Neural cell (in vitro differentiated cells): ENCODE measurements around the gene ELOVL2. TPM values are rescaled to one million over a fixed set of nuclear protein-coding genes. Genes with fewer than 3 reads are reported as not detected.

Source experiments
- H2AFZ ChIP-seq: fragments of 200-600, 300-800 bp; sonication (generic), shearing (Covaris generic); 2 replicates; pipeline ENCODE4 v1.6.0; 2014; ENCODE audit warnings: low read depth, mild to moderate bottlenecking, antibody characterized with exemption, low read length, moderate library complexity
- H3F3A ChIP-seq: fragments of 200-600 bp; shearing (Covaris generic); 2 replicates; pipeline ENCODE4 v1.6.1; 2016; ENCODE audit warnings: mild to moderate bottlenecking, moderate library complexity, mixed read lengths, antibody characterized with exemption, low read length; ENCODE audit not compliant: insufficient read depth, poor library complexity, severe bottlenecking
- H3K27ac ChIP-seq: fragments of 200-600, 300-800 bp; sonication (generic), shearing (Covaris generic); 2 replicates; pipeline ENCODE4 v1.5.1; 2014; ENCODE audit warnings: mild to moderate bottlenecking, low read length, moderate library complexity
- H3K27me3 ChIP-seq: fragments of 300-800, 200-600 bp; sonication (generic), shearing (Covaris generic); 2 replicates; pipeline ENCODE4 v1.6.0; 2014; ENCODE audit warnings: mild to moderate bottlenecking, low read depth, low read length, moderate library complexity; ENCODE audit not compliant: insufficient read depth
- H3K36me3 ChIP-seq: fragments of 300-800, 200-600 bp; sonication (generic), shearing (Covaris generic); 2 replicates; pipeline ENCODE4 v1.5.1; 2014; ENCODE audit warnings: mild to moderate bottlenecking, antibody characterized with exemption, low read length, moderate library complexity; ENCODE audit not compliant: insufficient read depth
- H3K4me2 ChIP-seq: fragments of 300-800, 200-600 bp; sonication (generic), shearing (Covaris generic); 2 replicates; pipeline ENCODE4 v1.6.0; 2014; ENCODE audit warnings: mild to moderate bottlenecking, low read length
- H3K4me3 ChIP-seq: fragments of 300-800, 200-600 bp; sonication (generic), shearing (Covaris generic); 2 replicates; pipeline ENCODE4 v1.5.1; 2014; ENCODE audit warnings: mild to moderate bottlenecking, low read length, moderate library complexity
- H3K79me2 ChIP-seq: fragments of 200-600 bp; shearing (Covaris generic); replicated peaks from 2 replicates; pipeline ENCODE4 v1.6.0; 2014; ENCODE audit warnings: mild to moderate bottlenecking, low read length, moderate library complexity; ENCODE audit not compliant: insufficient read depth
- H3K9ac ChIP-seq: fragments of 300-800, 200-600 bp; sonication (generic), shearing (Covaris generic); 2 replicates; pipeline ENCODE4 v1.6.1; 2016; ENCODE audit warnings: mild to moderate bottlenecking, low read length, mixed read lengths
- H3K9me2 ChIP-seq: fragments of 200-600 bp; shearing (Covaris generic); 2 replicates; pipeline ENCODE4 v1.6.1; 2016; ENCODE audit warnings: mild to moderate bottlenecking, low read length, mixed read lengths; ENCODE audit not compliant: insufficient read depth
- H3K9me3 ChIP-seq: fragments of 200-600, 300-800 bp; sonication (generic), shearing (Covaris generic); 2 replicates; pipeline ENCODE4 v1.6.1; 2016; ENCODE audit warnings: mild to moderate bottlenecking, mixed run types, low read length, moderate library complexity, mixed read lengths
- H4K20me1 ChIP-seq: fragments of 200-600 bp; shearing (Covaris generic); 2 replicates; pipeline ENCODE4 v1.6.1; 2016; ENCODE audit warnings: mild to moderate bottlenecking, mixed run types; ENCODE audit not compliant: insufficient read depth
- CTCF ChIP-seq: fragments of 450-650 bp; IDR thresholded peaks from 2 replicates; pipeline ENCODE4 v1.5.1; 2014; ENCODE audit warnings: antibody characterized with exemption, mild to moderate bottlenecking, moderate library complexity; ENCODE audit not compliant: poor library complexity, severe bottlenecking
- EP300 ChIP-seq: fragments of 450-650 bp; conservative IDR thresholded peaks from 2 replicates; pipeline ENCODE4 v1.6.1; 2014; ENCODE audit warnings: antibody characterized with exemption, mild to moderate bottlenecking, moderate library complexity; ENCODE audit not compliant: poor library complexity, severe bottlenecking
- EZH2 ChIP-seq: fragments of 200-600, 300-800 bp; shearing (Covaris generic), sonication (generic); IDR thresholded peaks from 2 replicates; pipeline ENCODE4 v1.6.1; 2014; ENCODE audit warnings: antibody characterized with exemption, low read length, borderline replicate concordance, mild to moderate bottlenecking; ENCODE audit not compliant: insufficient read depth, poor library complexity, severe bottlenecking
- MXI1 ChIP-seq: fragments of 450-650 bp; conservative IDR thresholded peaks from 2 replicates; pipeline ENCODE4 v1.6.1; 2014; ENCODE audit warnings: antibody characterized with exemption, mild to moderate bottlenecking; ENCODE audit not compliant: poor library complexity, severe bottlenecking
- POLR2AphosphoS5 ChIP-seq: IDR thresholded peaks from 2 replicates; pipeline ENCODE4 v1.6.1; 2012
- RAD21 ChIP-seq: fragments of 450-650 bp; conservative IDR thresholded peaks from 2 replicates; pipeline ENCODE4 v1.6.1; 2014; ENCODE audit warnings: antibody characterized with exemption, mild to moderate bottlenecking, moderate library complexity
- SMC3 ChIP-seq: fragments of 450-650 bp; conservative IDR thresholded peaks from 2 replicates; pipeline ENCODE4 v1.6.1; 2014; ENCODE audit warnings: antibody characterized with exemption, mild to moderate bottlenecking, moderate library complexity; ENCODE audit not compliant: poor library complexity
- TAF1 ChIP-seq: IDR thresholded peaks from 2 replicates; pipeline ENCODE4 v1.6.1; 2012; ENCODE audit warnings: low read depth
- polyA plus RNA-seq: library from polyadenylated mRNA; depleted of rRNA; stranded (reverse); fragments of >200 nt; gene quantifications from 2 replicates; pipeline ENCODE4 v1.2.3, GENCODE V29; 2014
- TF ChIP-seq, protein P1 (sequence below): IDR thresholded peaks from 2 replicates; pipeline ENCODE4 v1.6.1; 2012; ENCODE audit warnings: borderline replicate concordance

Gene ELOVL2
- polyA plus RNA-seq, 1 donor from 2014 or later: 5.4 TPM

GRCh38 chr6:10981409-10981808 lies 62.7 kb downstream of the ELOVL2 start:
- TF ChIP-seq EP300 (no peak), CTCF (no peak), EZH2 (no peak), TAF1 (no peak), MXI1 (no peak)
- Histone ChIP-seq H3K4me3 (no peak overlapping the region), H3K27me3 (no peaks in the 10 kb centered on the region), H3K79me2 (no peaks in the 10 kb centered on the region), H3K9me2 (no peaks in the 10 kb centered on the region), H3K36me3 (no peaks in the 10 kb centered on the region), H3K4me2 (no peak overlapping the region), H2AFZ (no peak overlapping the region), H3K9ac (no peak overlapping the region), H4K20me1 (no peaks in the 10 kb centered on the region), H3K9me3 (no peaks in the 10 kb centered on the region), H3F3A (no peaks in the 10 kb centered on the region), H3K27ac (no peak overlapping the region)

GRCh38 chr6:10979603-10980002 lies 64.5 kb downstream of the ELOVL2 start:
- Histone ChIP-seq H3K79me2 (no peaks in the 10 kb centered on the region), H3K9ac (no peak overlapping the region), H3K27ac (no peak overlapping the region), H3K4me2 (no peak overlapping the region), H3K36me3 (no peaks in the 10 kb centered on the region), H4K20me1 (no peaks in the 10 kb centered on the region), H2AFZ (no peak overlapping the region), H3K27me3 (no peaks in the 10 kb centered on the region), H3F3A (no peaks in the 10 kb centered on the region), H3K4me3 (no peak overlapping the region), H3K9me2 (no peaks in the 10 kb centered on the region), H3K9me3 (no peaks in the 10 kb centered on the region)
- TF ChIP-seq POLR2AphosphoS5 (no peak), CTCF (no peak), RAD21 (no peak), MXI1 (no peak), TAF1 (no peak), EZH2 (no peak), EP300 (no peak), SMC3 (no peak)
- TF ChIP-seq, protein P1, sequence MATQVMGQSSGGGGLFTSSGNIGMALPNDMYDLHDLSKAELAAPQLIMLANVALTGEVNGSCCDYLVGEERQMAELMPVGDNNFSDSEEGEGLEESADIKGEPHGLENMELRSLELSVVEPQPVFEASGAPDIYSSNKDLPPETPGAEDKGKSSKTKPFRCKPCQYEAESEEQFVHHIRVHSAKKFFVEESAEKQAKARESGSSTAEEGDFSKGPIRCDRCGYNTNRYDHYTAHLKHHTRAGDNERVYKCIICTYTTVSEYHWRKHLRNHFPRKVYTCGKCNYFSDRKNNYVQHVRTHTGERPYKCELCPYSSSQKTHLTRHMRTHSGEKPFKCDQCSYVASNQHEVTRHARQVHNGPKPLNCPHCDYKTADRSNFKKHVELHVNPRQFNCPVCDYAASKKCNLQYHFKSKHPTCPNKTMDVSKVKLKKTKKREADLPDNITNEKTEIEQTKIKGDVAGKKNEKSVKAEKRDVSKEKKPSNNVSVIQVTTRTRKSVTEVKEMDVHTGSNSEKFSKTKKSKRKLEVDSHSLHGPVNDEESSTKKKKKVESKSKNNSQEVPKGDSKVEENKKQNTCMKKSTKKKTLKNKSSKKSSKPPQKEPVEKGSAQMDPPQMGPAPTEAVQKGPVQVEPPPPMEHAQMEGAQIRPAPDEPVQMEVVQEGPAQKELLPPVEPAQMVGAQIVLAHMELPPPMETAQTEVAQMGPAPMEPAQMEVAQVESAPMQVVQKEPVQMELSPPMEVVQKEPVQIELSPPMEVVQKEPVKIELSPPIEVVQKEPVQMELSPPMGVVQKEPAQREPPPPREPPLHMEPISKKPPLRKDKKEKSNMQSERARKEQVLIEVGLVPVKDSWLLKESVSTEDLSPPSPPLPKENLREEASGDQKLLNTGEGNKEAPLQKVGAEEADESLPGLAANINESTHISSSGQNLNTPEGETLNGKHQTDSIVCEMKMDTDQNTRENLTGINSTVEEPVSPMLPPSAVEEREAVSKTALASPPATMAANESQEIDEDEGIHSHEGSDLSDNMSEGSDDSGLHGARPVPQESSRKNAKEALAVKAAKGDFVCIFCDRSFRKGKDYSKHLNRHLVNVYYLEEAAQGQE: no peak
